Kidney tubule cell (primary cell): ENCODE measurements around the gene ATXN7L3.
"Not testable (repeated sequence)": the region's sequence is repeated elsewhere in the genome, so short reads cannot be mapped to it uniquely, and the experiment has no call there.

Experiments
- DNase-seq: peaks from one replicate; pipeline ENCODE4 v3.0.0-alpha.2; 2018; ENCODE audit warnings: low spot score

The ATXN7L3 gene

GRCh38 chr17:44174427-44174826 is 25.3 kb downstream of the ATXN7L3 start:
- DNase-seq = no peak

- no peak for DNase-seq
Observed at GRCh38 chr17:44171931-44172455, 27.7 kb downstream of the ATXN7L3 start.

- DNase-seq = peak; percentile 28
Observed at GRCh38 chr17:44170499-44171201, 29.0 kb downstream of the ATXN7L3 start, which contains the start of gene ASB16. Gene ASB16 (plus strand): TSS chr17:44170704. CDS start chr17:44170790, 86 bp downstream.

- DNase-seq = no peak
Observed at GRCh38 chr17:44170135-44170498, 29.6 kb downstream of the ATXN7L3 start.

- no peak for DNase-seq
Observed at GRCh38 chr17:44167181-44167861, 32.4 kb downstream of the ATXN7L3 start.

- no peak for DNase-seq
Observed at GRCh38 chr17:44164476-44164875, 35.2 kb downstream of the ATXN7L3 start.

- DNase-seq = no peak
Observed at GRCh38 chr17:44159519-44160210, 40.0 kb downstream of the ATXN7L3 start.

GRCh38 chr17:44155488-44155887 is 44.2 kb downstream of the ATXN7L3 start:
- DNase-seq = no peak

- DNase-seq = no peak
Observed at GRCh38 chr17:44152875-44153274, 46.8 kb downstream of the ATXN7L3 start.

GRCh38 chr17:44149750-44150329 is 49.8 kb downstream of the ATXN7L3 start:
- no peak for DNase-seq

GRCh38 chr17:44149066-44149465 is 50.6 kb downstream of the ATXN7L3 start:
- not testable (repeated sequence) for DNase-seq

GRCh38 chr17:44147812-44148211 is 51.9 kb downstream of the ATXN7L3 start:
- no peak for DNase-seq

- peak; percentile 27 for DNase-seq
Observed at GRCh38 chr17:44146375-44147346, 53.0 kb downstream of the ATXN7L3 start.

- DNase-seq = no peak
Observed at GRCh38 chr17:44144966-44145739, 54.5 kb downstream of the ATXN7L3 start.

GRCh38 chr17:44143921-44144320 is 55.8 kb downstream of the ATXN7L3 start:
- DNase-seq = peak; percentile 28
